Measurements from ENCODE around the gene GUCY1A2. TPM values are rescaled to one million over a fixed set of nuclear protein-coding genes. Genes with fewer than 3 reads are reported as not detected.

Gene GUCY1A2
- total and polyA plus RNA-seq, 12 donors, result 1.3 to 26.3 (median 12.0) TPM

DNA sequence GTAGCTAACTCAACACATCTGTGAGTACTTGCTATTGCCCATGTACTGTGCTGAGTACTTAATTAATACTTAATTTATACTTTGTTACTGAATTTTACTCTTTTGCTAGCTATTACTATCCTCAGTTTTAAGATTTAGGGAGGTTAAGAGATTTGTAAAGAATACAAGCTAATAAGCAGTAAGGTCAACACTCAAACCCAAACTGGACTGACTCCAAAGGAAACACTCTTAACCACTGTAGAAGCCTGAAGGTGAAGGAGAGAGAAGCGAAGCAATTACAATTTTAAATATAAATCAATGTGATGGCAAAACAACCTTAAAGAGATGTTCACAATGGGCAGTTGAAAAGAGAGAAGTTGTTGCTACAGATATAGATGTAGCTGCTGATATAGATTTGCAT is 204.5 kb downstream of the GUCY1A2 start:
- Histone ChIP-seq H3K4me3 (no peak overlapping the region), H3K27ac (no peak overlapping the region), H3K9me3 (replicated peaks in 1 of 3) (no peaks in the 10 kb centered on the region), H3K36me3 (replicated peaks in 1 of 2) (no peaks in the 10 kb centered on the region), H3K27me3 (no peaks in the 10 kb centered on the region), H3K4me1 (replicated peaks in 1 of 2) (no peaks in the 10 kb centered on the region)
- 52 to 74% (median 56%) methylated on average over 1 of the region's 1 CpG for WGBS, 4 donors
- DNase-seq, result no peak
- TF ChIP-seq, protein P1, sequence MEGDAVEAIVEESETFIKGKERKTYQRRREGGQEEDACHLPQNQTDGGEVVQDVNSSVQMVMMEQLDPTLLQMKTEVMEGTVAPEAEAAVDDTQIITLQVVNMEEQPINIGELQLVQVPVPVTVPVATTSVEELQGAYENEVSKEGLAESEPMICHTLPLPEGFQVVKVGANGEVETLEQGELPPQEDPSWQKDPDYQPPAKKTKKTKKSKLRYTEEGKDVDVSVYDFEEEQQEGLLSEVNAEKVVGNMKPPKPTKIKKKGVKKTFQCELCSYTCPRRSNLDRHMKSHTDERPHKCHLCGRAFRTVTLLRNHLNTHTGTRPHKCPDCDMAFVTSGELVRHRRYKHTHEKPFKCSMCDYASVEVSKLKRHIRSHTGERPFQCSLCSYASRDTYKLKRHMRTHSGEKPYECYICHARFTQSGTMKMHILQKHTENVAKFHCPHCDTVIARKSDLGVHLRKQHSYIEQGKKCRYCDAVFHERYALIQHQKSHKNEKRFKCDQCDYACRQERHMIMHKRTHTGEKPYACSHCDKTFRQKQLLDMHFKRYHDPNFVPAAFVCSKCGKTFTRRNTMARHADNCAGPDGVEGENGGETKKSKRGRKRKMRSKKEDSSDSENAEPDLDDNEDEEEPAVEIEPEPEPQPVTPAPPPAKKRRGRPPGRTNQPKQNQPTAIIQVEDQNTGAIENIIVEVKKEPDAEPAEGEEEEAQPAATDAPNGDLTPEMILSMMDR (IDR thresholded peaks at IDR 0.05), result no peak
- no peak for TF ChIP-seq POLR2A (IDR thresholded peaks at IDR 0.05)
- intact Hi-C loops (cut with DNase I), result no loop called here

DNA sequence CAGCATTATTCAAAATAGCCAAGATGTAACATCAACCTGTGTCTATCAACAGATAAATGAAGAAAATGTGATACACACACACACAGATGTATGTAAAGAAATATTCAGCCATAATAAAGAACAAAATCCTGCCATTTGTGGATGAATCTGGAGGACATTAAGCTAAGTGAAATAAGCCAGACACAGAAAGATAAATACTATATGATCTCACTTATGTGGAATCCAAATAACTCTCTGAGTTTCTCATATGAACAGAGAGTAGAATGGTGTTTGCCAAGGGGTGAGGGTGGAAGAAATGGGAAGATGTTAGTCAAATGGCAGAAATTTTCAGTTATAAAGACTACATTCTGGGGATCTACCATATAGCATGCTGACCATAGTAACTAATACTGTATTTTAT is 224.2 kb downstream of the GUCY1A2 start:
- intact Hi-C loops (cut with DNase I), result no loop called here
- H3K27me3 ChIP-seq, result no peaks in the 10 kb centered on the region
- no peaks in the 10 kb centered on the region for H3K4me1 ChIP-seq (replicated peaks in 1 of 2)
- no peak overlapping the region for H3K4me3 ChIP-seq
- TF ChIP-seq, protein P1 (IDR thresholded peaks at IDR 0.05), result no peak
- no peak for TF ChIP-seq POLR2A (IDR thresholded peaks at IDR 0.05)
- H3K27ac ChIP-seq, result no peak overlapping the region
- DNase-seq, result no peak
- H3K36me3 ChIP-seq (replicated peaks in 1 of 2), result no peaks in the 10 kb centered on the region
- H3K9me3 ChIP-seq (replicated peaks in 1 of 3), result no peaks in the 10 kb centered on the region

DNA sequence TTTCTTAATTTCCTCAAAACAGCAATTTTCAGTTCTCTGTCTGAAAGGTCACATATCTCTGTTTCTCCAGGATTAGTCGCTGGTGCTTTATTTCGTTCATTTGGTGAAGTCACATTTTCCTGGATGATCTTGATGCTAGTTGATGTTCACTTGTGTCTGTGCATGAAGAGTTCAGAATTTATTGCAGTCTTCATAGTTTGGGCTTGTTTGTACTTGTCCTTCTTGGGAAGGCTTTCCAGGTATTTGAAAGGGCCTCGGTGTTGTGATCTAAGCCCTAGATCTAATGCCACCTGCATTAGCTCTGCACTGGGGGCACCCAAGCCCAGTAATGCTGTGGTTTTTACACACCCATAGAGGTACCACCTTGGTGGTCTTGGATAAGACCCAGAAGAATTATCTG is 228.9 kb downstream of the GUCY1A2 start:
- Histone ChIP-seq H3K4me3 (no peak overlapping the region), H3K4me1 (replicated peaks in 1 of 2) (peaks cover 0 to 5% of the 10 kb centered on the region in 2 donors), H3K27ac (no peak overlapping the region), H3K36me3 (replicated peaks in 1 of 2) (no peaks in the 10 kb centered on the region), H3K9me3 (replicated peaks in 1 of 3) (no peaks in the 10 kb centered on the region), H3K27me3 (no peaks in the 10 kb centered on the region)
- TF ChIP-seq POLR2A (IDR thresholded peaks at IDR 0.05), result no peak
- TF ChIP-seq, protein P1 (IDR thresholded peaks at IDR 0.05), result no peak
- DNase-seq, result no peak
- 86 to 94% (median 93%) methylated on average over 3 of the region's 3 CpGs for WGBS, 4 donors
- intact Hi-C loops (cut with DNase I), result no loop called here

DNA sequence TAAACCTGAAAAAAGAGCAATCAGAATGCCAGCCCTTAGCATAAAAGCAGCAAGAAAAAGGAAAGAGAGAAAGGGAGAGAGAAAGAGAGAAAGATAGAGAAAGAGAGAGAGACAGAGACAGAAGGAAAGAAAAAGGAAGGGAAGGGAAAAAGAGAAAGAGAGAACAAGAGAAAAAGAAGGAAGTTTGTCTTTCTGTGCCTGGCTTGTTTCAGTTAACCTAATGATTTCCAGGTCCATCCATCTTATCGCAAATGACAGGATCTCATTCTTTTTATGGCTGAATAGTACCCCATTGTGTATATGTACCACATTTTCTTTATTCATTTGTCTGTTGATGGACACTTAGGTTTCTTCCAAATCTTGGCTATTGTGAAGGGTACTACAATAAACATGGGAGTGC is 230.8 kb downstream of the GUCY1A2 start:
- peaks cover 0 to 5% of the 10 kb centered on the region in 2 donors for H3K4me1 ChIP-seq (replicated peaks in 1 of 2)
- intact Hi-C loops (cut with DNase I), result no loop called here
- TF ChIP-seq POLR2A (IDR thresholded peaks at IDR 0.05), result no peak
- TF ChIP-seq, protein P1 (IDR thresholded peaks at IDR 0.05), result no peak
- no peaks in the 10 kb centered on the region for H3K27me3 ChIP-seq
- H3K36me3 ChIP-seq (replicated peaks in 1 of 2), result no peaks in the 10 kb centered on the region
- DNase-seq, result no peak
- H3K9me3 ChIP-seq (replicated peaks in 1 of 3), result no peaks in the 10 kb centered on the region
- H3K27ac ChIP-seq, result no peak overlapping the region
- 94 to 100% (median 95%) methylated on average over 1 of the region's 1 CpG for WGBS, 4 donors
- H3K4me3 ChIP-seq, result no peak overlapping the region
